Liver (tissue), 9 donors: ENCODE data around the gene TRIM41. TPM values are rescaled to one million over a fixed set of nuclear protein-coding genes. Genes with fewer than 3 reads are reported as not detected.

Source experiments
- DNase-seq: peaks from one replicate; pipeline ENCODE4 v3.0.0-alpha.2; 2017; ENCODE audit warnings: low spot score
- H3K27ac ChIP-seq, 2 donors: one replicate each; pipeline ENCODE4 v1.7.0; 2013; ENCODE audit warnings: inconsistent platforms in 2 of 2, low read length in 2 of 2, control low read depth in 1 of 2, low read depth in 1 of 2, mild to moderate bottlenecking in 1 of 2
- H3K27me3 ChIP-seq, 4 donors: one replicate each; pipeline versions ENCODE4 v1.6.1 to v1.7.0; 2013; ENCODE audit warnings: low read length in 3 of 4, inconsistent platforms in 1 of 4, mild to moderate bottlenecking in 1 of 4, moderate library complexity in 1 of 4; ENCODE audit not compliant: control insufficient read depth in 4 of 4, insufficient read depth in 4 of 4
- H3K36me3 ChIP-seq, 4 donors: one replicate each; pipeline versions ENCODE4 v1.6.1 to v1.7.0; 2013; ENCODE audit warnings: low read length in 3 of 4, mild to moderate bottlenecking in 3 of 4, low read depth in 1 of 4, moderate library complexity in 1 of 4; ENCODE audit not compliant: control insufficient read depth in 4 of 4, insufficient read depth in 3 of 4
- H3K4me1 ChIP-seq, 4 donors: one replicate each; pipeline versions ENCODE4 v1.6.1 to v1.7.0; 2013; ENCODE audit warnings: low read length in 3 of 4, mild to moderate bottlenecking in 3 of 4, moderate library complexity in 1 of 4; ENCODE audit not compliant: control insufficient read depth in 4 of 4, insufficient read depth in 4 of 4
- H3K4me3 ChIP-seq, 3 donors: one replicate each; pipeline versions ENCODE4 v1.6.1 to v1.7.0; 2013; ENCODE audit warnings: low read length in 3 of 3, control low read depth in 1 of 3, low read depth in 1 of 3, mild to moderate bottlenecking in 1 of 3
- H3K9ac ChIP-seq, 2 donors: one replicate each; pipeline ENCODE4 v1.7.0; 2013; ENCODE audit warnings: low read length in 2 of 2, mild to moderate bottlenecking in 2 of 2, moderate library complexity in 2 of 2, control low read depth in 1 of 2, low read depth in 1 of 2
- H3K9me3 ChIP-seq, 4 donors: one replicate each; pipeline versions ENCODE4 v1.6.1 to v1.7.0; 2013; ENCODE audit warnings: low read length in 3 of 4; ENCODE audit not compliant: control insufficient read depth in 4 of 4
- CTCF ChIP-seq: fragments of 150-350 bp; IDR thresholded peaks from 2 replicates; pipeline ENCODE4 v1.5.1; 2017; ENCODE audit warnings: improper control_type of control experiment, low read depth, low read length; ENCODE audit not compliant: missing input control
- EGR1 ChIP-seq, 2 donors: IDR thresholded peaks; 2 replicates each; pipeline ENCODE4 v1.6.1; 2016 to 2018; ENCODE audit warnings: antibody characterized with exemption in 2 of 2, low read depth in 2 of 2
- FOXA1 ChIP-seq: IDR thresholded peaks from 2 replicates; pipeline ENCODE4 v1.6.1; 2016; ENCODE audit warnings: antibody characterized with exemption
- FOXA2 ChIP-seq: IDR thresholded peaks from 2 replicates; pipeline ENCODE4 v1.6.1; 2016; ENCODE audit warnings: antibody characterized with exemption
- GABPA ChIP-seq, 2 donors: IDR thresholded peaks in 1 of 2; conservative IDR thresholded peaks in 1 of 2; 2 replicates each; pipeline ENCODE4 v1.6.1; 2016; ENCODE audit warnings: antibody characterized with exemption in 2 of 2, mild to moderate bottlenecking in 1 of 2, moderate library complexity in 1 of 2
- HNF4A ChIP-seq, 2 donors: conservative IDR thresholded peaks; 2 replicates each; pipeline ENCODE4 v1.6.1; 2016; ENCODE audit warnings: antibody characterized with exemption in 2 of 2, mild to moderate bottlenecking in 2 of 2
- HNF4G ChIP-seq: IDR thresholded peaks from 2 replicates; pipeline ENCODE4 v1.6.1; 2016; ENCODE audit warnings: antibody characterized with exemption
- JUND ChIP-seq, 2 donors: IDR thresholded peaks; 2 replicates each; pipeline ENCODE4 v1.6.1; 2016; ENCODE audit warnings: antibody characterized with exemption in 2 of 2
- MAX ChIP-seq: IDR thresholded peaks from 2 replicates; pipeline ENCODE4 v1.6.1; 2016; ENCODE audit warnings: antibody characterized with exemption
- NR2F2 ChIP-seq: IDR thresholded peaks from 2 replicates; pipeline ENCODE4 v1.6.1; 2016; ENCODE audit warnings: antibody characterized with exemption
- RAD21 ChIP-seq, 2 donors: IDR thresholded peaks; 2 replicates each; pipeline ENCODE4 v1.6.1; 2016; ENCODE audit warnings: antibody characterized with exemption in 2 of 2, mild to moderate bottlenecking in 2 of 2
- REST ChIP-seq: IDR thresholded peaks from 2 replicates; pipeline ENCODE4 v1.6.1; 2016; ENCODE audit warnings: antibody characterized with exemption, mild to moderate bottlenecking
- RXRA ChIP-seq, 2 donors: IDR thresholded peaks; 2 replicates each; pipeline ENCODE4 v1.6.1; 2017 to 2018; ENCODE audit warnings: antibody characterized with exemption in 2 of 2, mild to moderate bottlenecking in 1 of 2
- SP1 ChIP-seq: IDR thresholded peaks from 2 replicates; pipeline ENCODE4 v1.6.1; 2018; ENCODE audit warnings: antibody characterized with exemption, mild to moderate bottlenecking
- TAF1 ChIP-seq: conservative IDR thresholded peaks from 2 replicates; pipeline ENCODE4 v1.6.1; 2016; ENCODE audit warnings: antibody characterized with exemption, mild to moderate bottlenecking
- YY1 ChIP-seq: IDR thresholded peaks from 2 replicates; pipeline ENCODE4 v1.6.1; 2016; ENCODE audit warnings: antibody characterized with exemption, mild to moderate bottlenecking
- WGBS: extraction: QIAGEN DNeasy Blood & Tissue Kit; methylation state at CpG from one replicate; pipeline ENCODE4 v1.1.7; 2013; 5-methylcytosine and 5-hydroxymethylcytosine counted together
- polyA plus RNA-seq, 2 donors: library from polyadenylated mRNA; stranded (reverse) in 1 of 2; unstranded in 1 of 2; fragments of 200-250 nt in 1 of 2; fragments of >200 nt in 1 of 2; fragmentation: Nextera tagmentation in 1 of 2; extraction: Ambion mirVana in 1 of 2; gene quantifications; one replicate each; pipeline versions ENCODE4 v1.2.1 to v1.2.3, GENCODE V29; 2013 to 2015
- total RNA-seq, 2 donors: library from RNA; depleted of rRNA; stranded (reverse); fragments of >200 nt; gene quantifications; one replicate each; pipeline ENCODE4 v1.2.3, GENCODE V29; 2014
- TF ChIP-seq, protein P1 (sequence below): IDR thresholded peaks from 2 replicates; pipeline ENCODE4 v1.6.1; 2016; ENCODE audit warnings: antibody characterized with exemption
- TF ChIP-seq, protein P2 (sequence below): IDR thresholded peaks from 2 replicates; pipeline ENCODE4 v1.6.1; 2016; ENCODE audit warnings: antibody characterized with exemption
- donor health status: healthy.
- donor health status: healthy.
- donor health status: healthy.
- donor health status: healthy.
- donor health status: healthy.

Gene TRIM41
- total and polyA plus RNA-seq, 4 donors = 2.8 to 14.1 (median 11.0) TPM

DNA sequence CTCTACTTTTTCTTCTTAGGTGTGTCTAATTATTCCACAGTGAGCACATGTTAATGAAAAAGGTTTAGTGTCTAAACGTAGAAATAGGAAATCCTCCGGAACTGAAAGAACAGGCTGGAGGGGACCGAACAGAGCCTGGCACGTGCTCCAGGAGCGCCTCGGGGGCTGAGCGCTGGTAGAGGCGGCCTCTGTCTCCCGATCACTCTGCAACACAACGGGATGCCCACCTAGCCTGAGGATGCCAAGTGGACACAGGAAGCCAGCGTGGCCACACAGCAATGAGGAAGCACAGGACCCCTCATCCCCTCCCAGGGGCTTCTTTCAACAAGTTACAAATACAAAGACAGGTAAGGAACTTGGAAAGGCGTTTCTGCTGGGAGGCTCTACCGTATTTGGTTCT, 37.5 kb upstream of the TRIM41 start:
- Histone ChIP-seq H3K4me1 (peaks cover 0 to 33% (median 21%) of the 10 kb centered on the region in 4 donors), H3K9ac (no peak overlapping the region), H3K9me3 (no peaks in the 10 kb centered on the region), H3K4me3 (no peak overlapping the region), H3K27me3 (no peaks in the 10 kb centered on the region), H3K27ac (no peak overlapping the region), H3K36me3 (no peaks in the 10 kb centered on the region)
- no peak for DNase-seq
- WGBS = 92% methylated on average over 13 of the region's 13 CpGs
- no peak for TF ChIP-seq TAF1
- TF ChIP-seq HNF4A (conservative IDR thresholded peaks at IDR 0.05) = no peak

- WGBS = 82% methylated on average over 6 of the region's 6 CpGs
- no peak overlapping the region for H3K9ac ChIP-seq
- H3K4me3 ChIP-seq = no peak overlapping the region
- TF ChIP-seq SP1 = no peak
- no peak for TF ChIP-seq RXRA (IDR thresholded peaks at IDR 0.05)
- TF ChIP-seq RAD21 (IDR thresholded peaks at IDR 0.05) = no peak
- TF ChIP-seq, protein P1, sequence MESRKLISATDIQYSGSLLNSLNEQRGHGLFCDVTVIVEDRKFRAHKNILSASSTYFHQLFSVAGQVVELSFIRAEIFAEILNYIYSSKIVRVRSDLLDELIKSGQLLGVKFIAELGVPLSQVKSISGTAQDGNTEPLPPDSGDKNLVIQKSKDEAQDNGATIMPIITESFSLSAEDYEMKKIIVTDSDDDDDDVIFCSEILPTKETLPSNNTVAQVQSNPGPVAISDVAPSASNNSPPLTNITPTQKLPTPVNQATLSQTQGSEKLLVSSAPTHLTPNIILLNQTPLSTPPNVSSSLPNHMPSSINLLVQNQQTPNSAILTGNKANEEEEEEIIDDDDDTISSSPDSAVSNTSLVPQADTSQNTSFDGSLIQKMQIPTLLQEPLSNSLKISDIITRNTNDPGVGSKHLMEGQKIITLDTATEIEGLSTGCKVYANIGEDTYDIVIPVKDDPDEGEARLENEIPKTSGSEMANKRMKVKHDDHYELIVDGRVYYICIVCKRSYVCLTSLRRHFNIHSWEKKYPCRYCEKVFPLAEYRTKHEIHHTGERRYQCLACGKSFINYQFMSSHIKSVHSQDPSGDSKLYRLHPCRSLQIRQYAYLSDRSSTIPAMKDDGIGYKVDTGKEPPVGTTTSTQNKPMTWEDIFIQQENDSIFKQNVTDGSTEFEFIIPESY = no peak
- no peak for TF ChIP-seq HNF4A (conservative IDR thresholded peaks at IDR 0.05)
- TF ChIP-seq CTCF = no peak
- TF ChIP-seq, protein P2, sequence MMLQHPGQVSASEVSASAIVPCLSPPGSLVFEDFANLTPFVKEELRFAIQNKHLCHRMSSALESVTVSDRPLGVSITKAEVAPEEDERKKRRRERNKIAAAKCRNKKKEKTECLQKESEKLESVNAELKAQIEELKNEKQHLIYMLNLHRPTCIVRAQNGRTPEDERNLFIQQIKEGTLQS = no peak
- no peak for TF ChIP-seq NR2F2
- TF ChIP-seq REST = no peak
- TF ChIP-seq TAF1 = no peak
- TF ChIP-seq FOXA1 = no peak
- TF ChIP-seq MAX = no peak
- no peak for TF ChIP-seq JUND (IDR thresholded peaks at IDR 0.05)
- no peak for TF ChIP-seq FOXA2
- no peak for TF ChIP-seq HNF4G
- no peak for TF ChIP-seq GABPA (IDR thresholded peaks at IDR 0.05 in 1 of 2, conservative IDR thresholded peaks at IDR 0.05 in 1 of 2)
- no peak for TF ChIP-seq YY1
- TF ChIP-seq EGR1 (IDR thresholded peaks at IDR 0.05; ENCODE audit: low read depth in 2 of 2) = no peak
- no peak overlapping the region for H3K27ac ChIP-seq
- no peak for DNase-seq
- H3K27me3 ChIP-seq = no peaks in the 10 kb centered on the region
- H3K4me1 ChIP-seq = peaks cover 0 to 38% (median 23%) of the 10 kb centered on the region in 4 donors
- H3K9me3 ChIP-seq = no peaks in the 10 kb centered on the region
- H3K36me3 ChIP-seq = no peaks in the 10 kb centered on the region
These were observed 37.1 kb upstream of the TRIM41 start for GRCh38 chr5:181186022-181186421.
